ENCODE results near the gene CYP2F1.
"Not testable (repeated sequence)": the region's sequence is repeated elsewhere in the genome, so short reads cannot be mapped to it uniquely, and the experiment has no call there.

Gene CYP2F1

GRCh38 chr19:41149831-41150230 lies 35.6 kb downstream of the CYP2F1 start:
- no peak for ATAC-seq

GRCh38 chr19:41150986-41151385 lies 36.8 kb downstream of the CYP2F1 start:
- not testable (repeated sequence) for ATAC-seq

More at GRCh38 chr19:41149831-41150230, 35.6 kb downstream of the CYP2F1 start:
- TF ChIP-seq TCF4 (CRISPR knock-in tag; IDR thresholded peaks at IDR 0.05; ENCODE audit: borderline replicate concordance): no peak
- TF ChIP-seq ZNF565 (CRISPR knock-in tag; conservative IDR thresholded peaks at IDR 0.05; ENCODE audit: low read depth): no peak
- no peak for TF ChIP-seq TOX (CRISPR knock-in tag; IDR thresholded peaks at IDR 0.05; ENCODE audit: borderline replicate concordance)
- TF ChIP-seq POU6F1 (CRISPR knock-in tag; IDR thresholded peaks at IDR 0.05; ENCODE audit: borderline replicate concordance, low read depth): no peak
- no peak for TF ChIP-seq SNAI2 (CRISPR knock-in tag; IDR thresholded peaks at IDR 0.05)
- TF ChIP-seq CSDC2 (CRISPR knock-in tag; IDR thresholded peaks at IDR 0.05): no peak
- no peak for TF ChIP-seq ZFP30 (CRISPR knock-in tag; IDR thresholded peaks at IDR 0.05)

GRCh38 chr19:41154060-41154459 lies 39.8 kb downstream of the CYP2F1 start:
- ATAC-seq: no peak
- TF ChIP-seq RARB (CRISPR knock-in tag; IDR thresholded peaks at IDR 0.05) (no peak), CSRNP3 (CRISPR knock-in tag; IDR thresholded peaks at IDR 0.05) (no peak), ZNF70 (CRISPR knock-in tag; IDR thresholded peaks at IDR 0.05) (no peak), TCF4 (CRISPR knock-in tag; IDR thresholded peaks at IDR 0.05; ENCODE audit: borderline replicate concordance) (no peak), POU6F1 (CRISPR knock-in tag; IDR thresholded peaks at IDR 0.05; ENCODE audit: borderline replicate concordance, low read depth) (no peak), SNAI2 (CRISPR knock-in tag; IDR thresholded peaks at IDR 0.05) (no peak), CREB5 (CRISPR knock-in tag; IDR thresholded peaks at IDR 0.05; ENCODE audit: low read depth) (no peak), ZC3H10 (CRISPR knock-in tag; IDR thresholded peaks at IDR 0.05) (no peak), ZFP30 (CRISPR knock-in tag; IDR thresholded peaks at IDR 0.05) (no peak)

- no peak for TF ChIP-seq CSDC2 (CRISPR knock-in tag; IDR thresholded peaks at IDR 0.05)
- no peak for TF ChIP-seq ARNTL (CRISPR knock-in tag; IDR thresholded peaks at IDR 0.05; ENCODE audit: borderline replicate concordance, low read depth)
- no peak for TF ChIP-seq ZFP30 (CRISPR knock-in tag; IDR thresholded peaks at IDR 0.05)
- no peak for TF ChIP-seq ZC3H10 (CRISPR knock-in tag; IDR thresholded peaks at IDR 0.05)
- no peak for TF ChIP-seq ZNF565 (CRISPR knock-in tag; conservative IDR thresholded peaks at IDR 0.05; ENCODE audit: low read depth)
- no peak for TF ChIP-seq BACH2 (CRISPR knock-in tag; IDR thresholded peaks at IDR 0.05; ENCODE audit: borderline replicate concordance)
- TF ChIP-seq ISL1 (CRISPR knock-in tag; IDR thresholded peaks at IDR 0.05): no peak
- TF ChIP-seq GLIS3 (CRISPR knock-in tag; IDR thresholded peaks at IDR 0.05): no peak
- no peak for TF ChIP-seq CSRNP3 (CRISPR knock-in tag; IDR thresholded peaks at IDR 0.05)
- no peak for TF ChIP-seq OSR1 (CRISPR knock-in tag; IDR thresholded peaks at IDR 0.05)
- no peak for TF ChIP-seq TCF4 (CRISPR knock-in tag; IDR thresholded peaks at IDR 0.05; ENCODE audit: borderline replicate concordance)
- no peak for ATAC-seq
These were observed 42.0 kb downstream of the CYP2F1 start for GRCh38 chr19:41156207-41156606.

- ATAC-seq: no peak
- TF ChIP-seq ZNF8 (CRISPR knock-in tag; IDR thresholded peaks at IDR 0.05) (no peak), ZFP30 (CRISPR knock-in tag; IDR thresholded peaks at IDR 0.05) (no peak), TSHZ2 (CRISPR knock-in tag; IDR thresholded peaks at IDR 0.05) (no peak), CREB5 (CRISPR knock-in tag; IDR thresholded peaks at IDR 0.05; ENCODE audit: low read depth) (no peak), PATZ1 (CRISPR knock-in tag; IDR thresholded peaks at IDR 0.05; ENCODE audit: borderline replicate concordance) (no peak), ISL1 (CRISPR knock-in tag; IDR thresholded peaks at IDR 0.05) (no peak)
These were observed 45.6 kb downstream of the CYP2F1 start for GRCh38 chr19:41159881-41160280.

Measured in SK-N-SH treated with all-trans-retinoic acid at 6 μM for 48 hours (cell line).